ELR (cell line): ENCODE results near the gene SPR.
A peak's percentile ranks its signal among the peaks of the same experiment; 100 is the strongest.
"Not testable (repeated sequence)": the region's sequence is repeated elsewhere in the genome, so short reads cannot be mapped to it uniquely, and the experiment has no call there.

Source experiments
- DNase-seq: peaks from one replicate; pipeline ENCODE4 v3.0.0-alpha.2; 2015; ENCODE audit warnings: low read depth

Gene SPR

GRCh38 chr2:72889991-72890390 is 2.8 kb downstream of the SPR start:
- DNase-seq: no peak

- DNase-seq: peak; percentile 60
These were observed 4.0 kb downstream of the SPR start for GRCh38 chr2:72891091-72891818.

- DNase-seq: peak; percentile 84
These were observed 5.4 kb downstream of the SPR start for GRCh38 chr2:72892506-72893173.

- peak; percentile 84 for DNase-seq
These were observed 6.5 kb downstream of the SPR start for GRCh38 chr2:72893594-72894319.

GRCh38 chr2:72894514-72894913 is 7.3 kb downstream of the SPR start:
- no peak for DNase-seq

GRCh38 chr2:72895154-72895553 is 7.9 kb downstream of the SPR start:
- no peak for DNase-seq

- no peak for DNase-seq
These were observed 8.6 kb downstream of the SPR start for GRCh38 chr2:72895759-72896281.

- DNase-seq: no peak
These were observed 9.2 kb downstream of the SPR start for GRCh38 chr2:72896446-72896845.

- DNase-seq: no peak
These were observed 10.8 kb downstream of the SPR start for GRCh38 chr2:72897785-72898584.

GRCh38 chr2:72898585-72898906 is 11.3 kb downstream of the SPR start:
- DNase-seq: no peak

- DNase-seq: no peak
These were observed 13.1 kb downstream of the SPR start for GRCh38 chr2:72900191-72900825.

- DNase-seq: no peak
These were observed 14.2 kb downstream of the SPR start for GRCh38 chr2:72901426-72901825.

- DNase-seq: not testable (repeated sequence)
These were observed 20.2 kb downstream of the SPR start for GRCh38 chr2:72907369-72907768.

GRCh38 chr2:72908741-72909140 is 21.5 kb downstream of the SPR start:
- no peak for DNase-seq

GRCh38 chr2:72911256-72911655 is 24.0 kb downstream of the SPR start:
- no peak for DNase-seq

- DNase-seq: no peak
These were observed 26.4 kb downstream of the SPR start for GRCh38 chr2:72913486-72914205.

GRCh38 chr2:72914206-72914559 is 27.0 kb downstream of the SPR start:
- DNase-seq: no peak

GRCh38 chr2:72914589-72915319 is 27.5 kb downstream of the SPR start:
- DNase-seq: no peak

- DNase-seq: no peak
These were observed 28.2 kb downstream of the SPR start for GRCh38 chr2:72915320-72915906.
